Adrenal gland (tissue), 12 donors: ENCODE results near the gene QSOX2. TPM values are rescaled to one million over a fixed set of nuclear protein-coding genes. Genes with fewer than 3 reads are reported as not detected.

Source experiments
- DNase-seq, 7 donors: peaks; one replicate each; pipeline ENCODE4 v3.0.0-alpha.2; 2019 to 2020
- H3K27ac ChIP-seq, 5 donors: fragments of 200-600 bp; sonication (generic) in 4 of 5; 1 replicate in 3 of 5; 2 replicates in 2 of 5; pipeline versions ENCODE4 v1.5.1 to v1.8.0; 2016 to 2020; ENCODE audit warnings: mild to moderate bottlenecking in 1 of 5
- H3K27me3 ChIP-seq: fragments of 200-600 bp; 2 replicates; pipeline ENCODE4 v1.8.0; 2021
- H3K36me3 ChIP-seq, 2 donors: fragments of 200-600 bp; replicated peaks in 1 of 2; 1 replicate in 1 of 2; 2 replicates in 1 of 2; pipeline versions ENCODE4 v1.5.1 to v1.8.0; 2018 to 2022
- H3K4me1 ChIP-seq, 2 donors: fragments of 200-600 bp; replicated peaks in 1 of 2; 1 replicate in 1 of 2; 2 replicates in 1 of 2; pipeline versions ENCODE4 v1.5.1 to v1.8.0; 2018 to 2021
- H3K4me3 ChIP-seq, 4 donors: fragments of 200-600 bp; sonication (generic) in 3 of 4; one replicate each; pipeline ENCODE4 v1.5.1; 2016 to 2018
- H3K9me3 ChIP-seq, 3 donors: fragments of 200-600 bp; sonication (generic) in 1 of 3; replicated peaks in 1 of 3; 1 replicate in 2 of 3; 2 replicates in 1 of 3; pipeline versions ENCODE4 v1.5.1 to v1.8.0; 2016 to 2021
- POLR2A ChIP-seq, 2 donors: fragments of 450-650 bp; IDR thresholded peaks; one replicate each; pipeline ENCODE4 v1.6.1; 2017; ENCODE audit warnings: antibody characterized with exemption in 2 of 2, mild to moderate bottlenecking in 2 of 2, moderate library complexity in 1 of 2
- WGBS, 4 donors: extraction: QIAGEN DNeasy Blood & Tissue Kit in 2 of 4; methylation state at CpG; one replicate each; pipeline versions ENCODE4 v1.1.5 to v1.1.7; 2013 to 2017; 5-methylcytosine and 5-hydroxymethylcytosine counted together
- intact Hi-C, 2 donors: fragments of 100-400 bp; cut with DNase I; formaldehyde crosslinking; loops; one replicate each; pipeline versions ENCODE4 v1.14.1 to v1.15.0; 2022 to 2023
- polyA plus RNA-seq, 3 donors: library from polyadenylated mRNA; stranded (reverse); fragments of 200-250 nt in 2 of 3; fragments of 350-450 nt in 1 of 3; fragmentation: Illumina TruSeq in 1 of 3; extraction: RNeasy Lipid Tissue Mini Kit (QIAGEN cat#74804) in 1 of 3; gene quantifications; one replicate each; pipeline ENCODE4 v1.2.3, GENCODE V29; 2013 to 2014
- total RNA-seq, 9 donors: library from RNA; depleted of rRNA in 4 of 9; stranded (reverse); fragments of >200 nt in 4 of 9; fragments of 120-200 nt in 1 of 9; fragmentation: NEBNext Ultra II Directional in 1 of 9; extraction: Animal tissue kit (Norgen Biotek cat#: 25700) in 1 of 9; gene quantifications; one replicate each; pipeline versions ENCODE4 v1.1.0 to v1.2.4, GENCODE V29; 2013 to 2023
- TF ChIP-seq, protein P1 (sequence below), 6 experiments: fragments of 450-650 bp in 4 of 6; fragments of 200-600 bp in 2 of 6; sonication (generic) in 1 of 6; IDR thresholded peaks; 1 replicate in 5 of 6; 2 replicates in 1 of 6; pipeline versions ENCODE4 v1.5.1 to v1.8.0; 2016 to 2021; ENCODE audit warnings: antibody characterized with exemption in 6 of 6, mild to moderate bottlenecking in 2 of 6, moderate library complexity in 1 of 6
- donor health status: healthy with polysubstance abuse.
- donor health status: Bipolar disorder and iron deficiency.
- donor health status: DM: yes; HTN: yes; CAD: no.
- donor health status: DM: no; HTN: no; CAD: no.
- donor health status: DM: no; HTN: no; CAD: no.
- donor health status: DM: yes; HTN: yes; CAD: no.

Gene QSOX2
- total and polyA plus RNA-seq, 12 donors, result 6.4 to 14.3 (median 9.3) TPM

DNA sequence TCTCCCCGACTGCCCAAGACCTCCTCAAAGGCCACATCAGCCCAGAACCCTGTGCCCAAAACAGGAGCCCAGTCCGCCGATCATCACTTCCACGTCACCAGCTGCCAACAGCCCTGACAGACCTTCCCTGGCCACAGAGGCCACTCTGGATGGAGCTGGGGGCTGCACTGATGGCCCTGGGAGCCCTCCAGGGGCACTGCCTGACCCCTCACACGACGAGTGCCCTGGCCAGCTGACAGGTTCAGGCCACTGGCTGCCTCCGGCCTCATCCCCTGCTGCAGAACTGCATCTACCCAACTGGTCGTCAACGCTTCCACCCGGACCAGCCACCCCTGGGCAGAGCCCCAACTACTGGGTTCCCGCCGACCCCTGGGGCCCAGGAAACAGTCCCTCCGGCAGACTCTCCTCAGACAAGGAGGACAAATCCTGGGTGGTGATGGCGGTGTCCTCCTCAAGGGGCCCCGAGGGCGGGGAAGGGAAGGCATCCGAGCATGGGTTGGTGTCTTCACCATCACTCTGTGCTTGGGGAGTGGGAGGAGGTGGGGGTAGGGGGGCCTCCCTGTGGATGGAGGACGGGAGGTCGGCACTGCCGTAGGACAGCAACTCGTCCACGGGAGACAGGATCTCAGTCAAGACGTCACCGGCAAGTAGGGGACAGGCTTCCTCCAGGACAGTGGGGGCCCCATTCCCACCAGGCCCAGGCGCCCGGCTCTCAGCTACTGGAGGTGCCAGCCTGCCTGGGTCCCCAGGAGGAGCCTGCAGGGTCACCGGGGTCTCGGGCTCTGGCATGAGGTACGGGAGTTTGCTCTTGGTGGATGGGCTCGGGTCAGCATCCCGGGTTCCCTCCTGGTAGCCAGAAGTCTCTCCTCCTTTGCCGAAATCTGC lies 7.9 kb upstream of the QSOX2 start:
- H3K36me3 ChIP-seq, result no peaks in the 10 kb centered on the region
- no peaks in the 10 kb centered on the region for H3K9me3 ChIP-seq
- peaks cover 23 to 37% of the 10 kb centered on the region in 2 donors for H3K4me1 ChIP-seq
- 86 to 92% (median 88%) methylated on average over 19 to 32 of the region's 32 CpGs for WGBS, 4 donors
- TF ChIP-seq, protein P1, sequence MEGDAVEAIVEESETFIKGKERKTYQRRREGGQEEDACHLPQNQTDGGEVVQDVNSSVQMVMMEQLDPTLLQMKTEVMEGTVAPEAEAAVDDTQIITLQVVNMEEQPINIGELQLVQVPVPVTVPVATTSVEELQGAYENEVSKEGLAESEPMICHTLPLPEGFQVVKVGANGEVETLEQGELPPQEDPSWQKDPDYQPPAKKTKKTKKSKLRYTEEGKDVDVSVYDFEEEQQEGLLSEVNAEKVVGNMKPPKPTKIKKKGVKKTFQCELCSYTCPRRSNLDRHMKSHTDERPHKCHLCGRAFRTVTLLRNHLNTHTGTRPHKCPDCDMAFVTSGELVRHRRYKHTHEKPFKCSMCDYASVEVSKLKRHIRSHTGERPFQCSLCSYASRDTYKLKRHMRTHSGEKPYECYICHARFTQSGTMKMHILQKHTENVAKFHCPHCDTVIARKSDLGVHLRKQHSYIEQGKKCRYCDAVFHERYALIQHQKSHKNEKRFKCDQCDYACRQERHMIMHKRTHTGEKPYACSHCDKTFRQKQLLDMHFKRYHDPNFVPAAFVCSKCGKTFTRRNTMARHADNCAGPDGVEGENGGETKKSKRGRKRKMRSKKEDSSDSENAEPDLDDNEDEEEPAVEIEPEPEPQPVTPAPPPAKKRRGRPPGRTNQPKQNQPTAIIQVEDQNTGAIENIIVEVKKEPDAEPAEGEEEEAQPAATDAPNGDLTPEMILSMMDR (IDR thresholded peaks at IDR 0.05), result no peak
- no peak for TF ChIP-seq POLR2A (IDR thresholded peaks at IDR 0.05)
- H3K4me3 ChIP-seq, result no peak overlapping the region
- DNase-seq, result no peak
- H3K27me3 ChIP-seq, result no peaks in the 10 kb centered on the region
- H3K27ac ChIP-seq, result peak overlapping the region in 3 of 5 donors; percentile 69 to 85 (median 84)
- intact Hi-C loops, result no loop called here

- WGBS, 4 donors, result 77 to 94% (median 84%) methylated on average over 5 to 10 of the region's 10 CpGs
- no peaks in the 10 kb centered on the region for H3K27me3 ChIP-seq
These were observed 7.2 kb upstream of the QSOX2 start for GRCh38 chr9:136252846-136253245.

GRCh38 chr9:136252281-136252680 lies 6.7 kb upstream of the QSOX2 start:
- Histone ChIP-seq H3K4me1 (peaks cover 23 to 37% of the 10 kb centered on the region in 2 donors), H3K27me3 (no peaks in the 10 kb centered on the region), H3K27ac (no peak overlapping the region), H3K4me3 (no peak overlapping the region), H3K9me3 (no peaks in the 10 kb centered on the region), H3K36me3 (no peaks in the 10 kb centered on the region)
- intact Hi-C loops, result no loop called here
- DNase-seq, result no peak
- no peak for TF ChIP-seq POLR2A (IDR thresholded peaks at IDR 0.05)
- TF ChIP-seq, protein P1 (IDR thresholded peaks at IDR 0.05), result no peak
- 89 to 94% (median 93%) methylated on average over 12 to 29 of the region's 29 CpGs for WGBS, 4 donors

More at GRCh38 chr9:136252846-136253245, 7.2 kb upstream of the QSOX2 start:
- H3K36me3 ChIP-seq, result no peaks in the 10 kb centered on the region
- DNase-seq, result no peak
- TF ChIP-seq, protein P1 (IDR thresholded peaks at IDR 0.05), result no peak
- no peak for TF ChIP-seq POLR2A (IDR thresholded peaks at IDR 0.05)
- H3K9me3 ChIP-seq, result no peaks in the 10 kb centered on the region
- H3K4me1 ChIP-seq, result peaks cover 23 to 37% of the 10 kb centered on the region in 2 donors
- intact Hi-C loops, result no loop called here
- no peak overlapping the region for H3K4me3 ChIP-seq
- no peak overlapping the region for H3K27ac ChIP-seq

GRCh38 chr9:136251264-136252115 lies 5.9 kb upstream of the QSOX2 start:
- H3K9me3 ChIP-seq, result no peaks in the 10 kb centered on the region
- no peaks in the 10 kb centered on the region for H3K27me3 ChIP-seq
- H3K27ac ChIP-seq, result peak overlapping the region in 3 of 5 donors; percentile 0 to 38 (median 16)
- peak; percentile 45 to 76 (median 65) for DNase-seq
- H3K4me3 ChIP-seq, result no peak overlapping the region
- WGBS, 4 donors, result 69 to 77% (median 70%) methylated on average over 19 to 50 of the region's 50 CpGs
- no peaks in the 10 kb centered on the region for H3K36me3 ChIP-seq
- H3K4me1 ChIP-seq, result peaks cover 23 to 37% of the 10 kb centered on the region in 2 donors
- TF ChIP-seq, protein P1 (IDR thresholded peaks at IDR 0.05), result no peak
- no peak for TF ChIP-seq POLR2A (IDR thresholded peaks at IDR 0.05)
- intact Hi-C loops, result no loop called here
